Activated CD8-positive, alpha-beta memory T cell treated with anti-CD3 and anti-CD28 coated beads for 48 hours (primary cell): ENCODE data around the gene WASF2.
"Not testable (repeated sequence)": the region's sequence is repeated elsewhere in the genome, so short reads cannot be mapped to it uniquely, and the experiment has no call there.

Experiments used
- DNase-seq, 3 experiments: peaks; one replicate each; pipeline ENCODE4 v3.0.0-alpha.2; 2020; ENCODE audit warnings: low read depth in 2 of 3, low spot score in 2 of 3

The WASF2 gene

GRCh38 chr1:27427329-27427728 lies 62.6 kb downstream of the WASF2 start:
- DNase-seq, result no peak

- no peak for DNase-seq
These were observed 66.3 kb downstream of the WASF2 start for GRCh38 chr1:27423709-27424108.

GRCh38 chr1:27418326-27419185 lies 71.4 kb downstream of the WASF2 start:
- DNase-seq, result peak in 2 of 3 experiments; percentile 40 to 49

GRCh38 chr1:27417713-27418112 lies 72.3 kb downstream of the WASF2 start:
- DNase-seq, result no peak

- DNase-seq, result no peak
These were observed 73.4 kb downstream of the WASF2 start for GRCh38 chr1:27416387-27417111.

DNA sequence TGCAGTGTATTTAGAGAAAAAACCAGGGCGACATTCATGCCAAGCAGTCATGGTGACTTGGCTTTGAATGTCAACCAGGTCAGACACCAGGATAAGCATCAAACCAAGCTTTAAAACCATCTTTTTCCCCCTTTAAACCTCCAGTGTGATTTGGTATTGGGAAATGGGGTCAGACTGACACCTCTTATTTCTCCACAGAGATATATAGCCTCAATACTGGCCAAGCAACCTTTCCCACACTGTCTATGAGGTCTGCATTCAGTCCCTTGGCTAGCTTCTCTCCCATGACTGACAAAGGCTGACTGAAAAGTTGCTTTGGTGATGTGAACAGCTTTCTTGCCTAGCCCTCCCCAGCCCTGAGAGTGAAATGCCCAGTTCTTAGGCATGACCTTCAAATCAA lies 75.9 kb downstream of the WASF2 start:
- no peak for DNase-seq

GRCh38 chr1:27413004-27413403 lies 77.0 kb downstream of the WASF2 start:
- DNase-seq, result no peak

DNA sequence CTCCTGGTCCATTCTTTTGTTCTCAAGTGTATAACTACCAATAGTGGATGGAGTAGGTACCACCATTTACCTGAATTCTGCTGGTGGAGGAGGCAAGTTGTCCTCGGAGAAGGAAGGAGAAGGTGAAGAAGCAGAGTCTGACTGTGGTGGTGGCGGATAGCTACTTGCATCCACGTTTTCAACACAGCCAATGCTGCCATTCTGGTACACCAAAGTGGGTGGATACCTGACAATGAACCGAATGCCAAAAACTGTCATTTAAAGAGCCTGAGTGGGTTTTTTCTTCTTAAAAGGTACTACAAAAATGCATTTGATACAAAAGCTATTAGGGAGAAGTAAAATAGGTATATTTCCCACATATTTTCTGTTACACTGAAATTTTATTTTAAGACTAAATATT lies 77.5 kb downstream of the WASF2 start:
- DNase-seq, result no peak

GRCh38 chr1:27410709-27411108 lies 79.3 kb downstream of the WASF2 start:
- no peak for DNase-seq

DNA sequence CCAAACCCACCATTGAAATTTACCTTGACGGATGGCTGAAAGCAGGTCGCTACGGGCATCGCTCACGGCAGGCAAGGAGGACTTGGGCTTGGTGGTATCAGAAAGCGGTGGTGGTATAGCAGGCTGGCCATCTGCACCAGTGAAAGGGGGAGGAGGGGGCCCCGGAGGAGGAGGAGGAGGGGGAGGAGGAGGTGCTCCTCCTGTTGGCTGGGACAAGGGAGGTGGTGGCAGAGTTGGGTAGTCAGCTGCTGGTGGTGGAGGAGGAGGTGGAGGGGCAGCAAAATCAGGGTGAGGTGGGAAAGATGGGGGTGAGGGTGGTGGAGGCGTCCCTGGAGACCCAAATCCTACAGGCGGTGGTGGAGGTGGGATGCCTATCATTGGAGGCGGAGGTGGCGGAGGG lies 80.3 kb downstream of the WASF2 start:
- no peak for DNase-seq

DNA sequence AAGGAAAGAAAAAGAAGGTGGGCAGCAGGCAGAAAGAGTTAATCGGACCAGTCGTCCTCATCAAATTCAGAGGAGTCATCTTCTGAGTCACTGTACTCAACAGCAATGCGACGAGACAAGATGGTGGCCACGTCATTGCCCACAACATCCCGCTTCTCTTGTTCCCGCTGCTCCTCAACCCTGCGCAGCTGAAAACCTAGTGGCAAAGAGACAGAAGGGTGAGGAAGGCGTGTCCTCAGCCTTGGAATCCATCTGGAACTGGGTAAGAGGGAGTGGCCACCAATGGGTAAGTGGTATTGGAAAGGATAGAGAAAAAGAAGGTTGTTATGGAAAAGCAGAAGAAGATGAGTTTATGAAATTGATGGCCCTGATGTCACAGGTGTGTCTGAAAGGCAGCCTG lies 81.8 kb downstream of the WASF2 start:
- DNase-seq, result no peak

DNA sequence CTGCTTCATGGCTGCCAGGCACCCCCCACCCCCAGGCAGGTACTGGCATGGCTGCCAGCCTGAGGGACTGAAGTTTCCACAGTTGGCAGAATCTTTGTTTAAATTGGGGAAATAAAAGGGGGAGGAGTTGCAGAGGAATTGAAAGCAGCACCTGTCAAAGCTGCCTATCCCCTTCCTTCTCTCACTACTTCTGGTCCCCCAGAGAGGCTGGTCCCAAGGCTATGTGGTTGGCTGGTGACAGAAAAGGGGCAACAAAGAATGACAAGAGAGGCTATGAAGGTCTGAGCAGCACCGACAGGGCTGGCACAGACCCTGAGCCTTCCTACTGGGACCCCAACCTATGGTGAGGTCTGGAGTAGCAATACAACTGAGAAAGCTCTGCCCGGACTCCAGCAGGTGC lies 83.2 kb downstream of the WASF2 start:
- DNase-seq, result not testable (repeated sequence)

DNA sequence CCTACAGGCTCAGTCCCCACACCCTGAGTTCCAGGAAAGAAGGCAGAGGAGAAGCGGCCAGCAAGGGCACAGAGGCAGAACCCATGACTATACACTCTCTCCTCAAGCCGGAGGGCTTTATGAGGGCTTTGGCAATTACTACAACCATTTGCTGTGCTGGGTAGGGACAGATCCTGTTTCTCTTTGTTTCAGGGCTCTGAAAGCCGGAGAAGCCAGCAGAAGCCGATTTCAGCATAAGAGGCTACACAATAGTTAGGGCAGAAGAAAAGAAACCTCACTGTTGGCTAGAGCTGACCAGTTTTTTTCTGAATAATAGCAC lies 83.6 kb downstream of the WASF2 start:
- DNase-seq, result no peak

GRCh38 chr1:27405598-27406361 lies 84.2 kb downstream of the WASF2 start:
- DNase-seq, result not testable (repeated sequence)

DNA sequence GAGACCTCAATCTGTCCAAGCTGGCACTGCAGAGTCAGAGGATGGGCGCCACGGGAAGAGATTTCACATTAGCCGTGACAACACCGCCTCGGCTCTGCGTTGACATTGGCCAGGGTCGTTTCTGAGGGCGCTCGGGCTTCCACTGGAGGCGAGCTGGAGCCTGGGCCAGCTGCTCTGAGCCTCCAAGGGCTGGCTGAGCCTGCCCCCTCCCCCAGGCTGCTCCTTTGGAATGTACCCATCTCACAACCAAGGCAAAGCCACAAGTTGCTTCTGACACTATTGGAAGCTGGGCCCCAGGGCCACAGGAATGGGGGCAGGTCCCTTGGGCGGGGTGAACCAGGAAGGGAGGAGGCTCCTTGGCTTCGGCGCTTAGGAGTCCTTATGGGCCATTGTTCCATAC lies 84.9 kb downstream of the WASF2 start:
- no peak for DNase-seq

- DNase-seq, result no peak
These were observed 86.0 kb downstream of the WASF2 start for GRCh38 chr1:27403931-27404330.

DNA sequence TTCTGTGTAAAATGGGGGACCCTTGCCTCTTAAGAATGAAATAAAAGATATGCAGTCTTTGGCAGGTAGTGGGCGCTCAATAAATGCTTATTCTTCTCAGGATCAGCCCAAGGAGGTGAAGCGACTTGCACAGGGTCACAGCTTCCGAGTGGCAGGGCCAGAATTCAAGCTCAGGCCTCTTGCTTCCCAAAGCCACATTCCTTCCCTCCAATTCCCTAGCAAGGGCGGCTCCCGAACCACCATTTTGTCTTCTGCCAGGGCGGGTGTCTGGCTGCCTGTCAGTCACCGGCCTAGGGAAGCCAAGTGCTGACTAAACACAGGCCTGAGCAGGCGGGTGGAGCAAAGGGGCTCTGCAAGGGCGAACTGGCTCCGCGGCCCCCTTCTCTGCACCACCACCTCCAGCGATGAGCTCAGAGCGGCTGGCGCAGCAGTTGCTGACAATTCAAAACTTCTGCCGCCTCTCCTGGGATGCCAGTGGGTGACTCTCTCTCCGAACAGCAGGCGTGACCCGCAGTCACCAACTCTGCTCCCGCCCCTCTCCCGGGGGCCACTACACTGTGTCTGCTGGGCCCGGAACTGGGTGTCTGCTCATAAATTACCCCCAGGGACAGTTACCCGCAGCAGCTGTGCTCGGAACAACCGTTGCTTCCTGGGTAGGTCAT lies 86.8 kb downstream of the WASF2 start:
- DNase-seq, result no peak

DNA sequence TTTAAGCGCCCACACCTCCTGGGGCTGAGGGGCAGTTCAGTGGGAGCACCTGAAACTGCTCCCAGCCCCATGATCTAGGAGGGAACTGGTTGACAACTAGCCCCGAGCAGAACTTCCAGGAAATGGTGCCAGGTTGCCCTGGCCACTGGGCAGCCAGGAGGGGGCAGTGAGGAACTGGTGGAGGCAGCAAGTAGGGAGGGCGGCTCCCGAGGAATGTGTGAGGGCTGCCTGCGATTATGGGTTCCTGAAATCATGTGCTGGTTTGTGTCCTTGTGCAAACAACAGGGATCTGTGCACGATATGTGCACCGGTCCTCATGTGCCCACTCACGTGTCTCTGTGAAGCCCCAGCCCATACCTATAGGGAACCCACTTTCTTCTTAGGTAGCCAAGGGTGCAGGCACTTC lies 87.6 kb downstream of the WASF2 start:
- no peak for DNase-seq

DNA sequence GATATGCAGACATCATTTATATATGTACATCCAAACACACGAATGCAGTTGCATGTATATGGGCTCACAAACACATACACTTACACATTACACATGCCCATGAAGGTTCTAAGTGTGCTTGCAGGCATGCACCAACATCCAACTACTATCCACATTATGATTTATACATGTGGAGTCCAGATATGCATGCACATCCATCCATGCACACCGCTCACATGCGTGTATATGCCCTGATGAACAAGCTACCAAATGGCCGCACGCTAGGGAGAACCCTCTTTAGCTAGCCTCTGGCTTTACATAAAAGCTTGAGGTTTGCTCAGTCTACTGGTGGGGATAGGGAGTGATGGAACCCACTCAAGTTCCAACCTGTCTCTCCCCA lies 89.0 kb downstream of the WASF2 start:
- DNase-seq, result no peak

- no peak for DNase-seq
These were observed 89.6 kb downstream of the WASF2 start for GRCh38 chr1:27400082-27400962.
